GM23248 (cell line): ENCODE results near the gene DTNA.

ENCODE experiments used
- EZH2 ChIP-seq: fragments of 200-600 bp; sonication (generic); IDR thresholded peaks from 2 replicates; pipeline ENCODE4 v1.6.1; 2018; ENCODE audit warnings: antibody characterized with exemption, mild to moderate bottlenecking; ENCODE audit not compliant: insufficient read depth, poor library complexity, severe bottlenecking
- EZH2phosphoT487 ChIP-seq: fragments of 200-600 bp; sonication (generic); IDR thresholded peaks from 2 replicates; pipeline ENCODE4 v1.6.1; 2018; ENCODE audit warnings: antibody characterized with exemption, moderate library complexity, mild to moderate bottlenecking, low read depth; ENCODE audit not compliant: insufficient read depth

GRCh38 chr18:34816183-34816582, 106.1 kb downstream of the DTNA start:
- no peak for TF ChIP-seq EZH2
- no peak for TF ChIP-seq EZH2phosphoT487
